Heart left ventricle (tissue), 16 donors: ENCODE data around the gene ANKRD39. TPM values are rescaled to one million over a fixed set of nuclear protein-coding genes. Genes with fewer than 3 reads are reported as not detected.

Source experiments
- ATAC-seq, 4 donors: fragments of 200-7000 bp; cut with Tn5 transposase; one replicate each; pipeline ENCODE4 v1.9.1; 2020 to 2022; ENCODE audit warnings: moderate library complexity in 4 of 4, mild to moderate bottlenecking in 3 of 4, moderate number of reproducible peaks in 1 of 4
- DNase-seq, 5 donors: peaks; one replicate each; pipeline ENCODE4 v3.0.0-alpha.2; 2020
- H3K27ac ChIP-seq, 12 donors: fragments of 200-600 bp; sonication (generic) in 4 of 12; one replicate each; pipeline versions ENCODE4 v1.5.0 to v1.8.0; 2016 to 2022; ENCODE audit warnings: mild to moderate bottlenecking in 2 of 12
- H3K27me3 ChIP-seq, 9 donors: fragments of 200-600 bp; sonication (generic) in 2 of 9; one replicate each; pipeline versions ENCODE4 v1.5.1 to v1.8.0; 2016 to 2022; ENCODE audit warnings: mild to moderate bottlenecking in 3 of 9
- H3K36me3 ChIP-seq, 9 donors: fragments of 200-600 bp; sonication (generic) in 2 of 9; one replicate each; pipeline versions ENCODE4 v1.5.0 to v1.8.0; 2018 to 2022; ENCODE audit warnings: mild to moderate bottlenecking in 2 of 9
- H3K4me1 ChIP-seq, 12 donors: fragments of 200-600 bp; sonication (generic) in 4 of 12; one replicate each; pipeline versions ENCODE4 v1.5.0 to v1.8.0; 2016 to 2022; ENCODE audit warnings: mild to moderate bottlenecking in 3 of 12
- H3K4me3 ChIP-seq, 12 donors: fragments of 200-600 bp; sonication (generic) in 4 of 12; one replicate each; pipeline versions ENCODE4 v1.5.0 to v1.8.0; 2017 to 2022; ENCODE audit warnings: mild to moderate bottlenecking in 9 of 12, moderate library complexity in 4 of 12
- H3K9me3 ChIP-seq, 12 donors: fragments of 200-600 bp; sonication (generic) in 4 of 12; one replicate each; pipeline versions ENCODE4 v1.5.0 to v1.8.0; 2016 to 2022; ENCODE audit warnings: mild to moderate bottlenecking in 1 of 12
- POLR2A ChIP-seq, 2 donors: fragments of 450-650 bp; IDR thresholded peaks; one replicate each; pipeline ENCODE4 v1.6.1; 2017; ENCODE audit warnings: antibody characterized with exemption in 2 of 2, mild to moderate bottlenecking in 2 of 2, moderate library complexity in 2 of 2
- whole genome bisulfite sequencing, 4 donors: extraction: QIAGEN DNeasy Blood & Tissue Kit in 2 of 4; methylation state at CpG; one replicate each; pipeline versions ENCODE4 v1.1.5 to v1.1.7; 2013 to 2018; 5-methylcytosine and 5-hydroxymethylcytosine counted together
- intact Hi-C, 10 donors: fragments of 100-400 bp; cut with DNase I; formaldehyde crosslinking; loops; one replicate each; pipeline versions ENCODE4 v1.11.1 to v1.14.2; 2022
- polyA plus RNA-seq, 2 donors: library from polyadenylated mRNA; stranded (reverse); fragments of 200-250 nt; gene quantifications; one replicate each; pipeline ENCODE4 v1.2.3, GENCODE V29; 2013
- total RNA-seq, 9 donors: library from RNA; depleted of rRNA in 2 of 9; stranded (reverse); fragments of >200 nt in 2 of 9; fragmentation: NEBNext Ultra II Directional in 3 of 9; extraction: Animal tissue kit (Norgen Biotek cat#: 25700) in 3 of 9; gene quantifications; one replicate each; pipeline versions ENCODE4 v1.1.0 to v1.2.4, GENCODE V29; 2016 to 2023
- TF ChIP-seq, protein P1 (sequence below), 12 donors: fragments of 200-600 bp; sonication (generic) in 4 of 12; IDR thresholded peaks; one replicate each; pipeline versions ENCODE4 v1.5.0 to v1.8.0; 2018 to 2022; ENCODE audit warnings: antibody characterized with exemption in 12 of 12, mild to moderate bottlenecking in 5 of 12
- donor health status: ischemic (EF 13 %, LVEDD 7.1; RV severe dilation, severe dysfunction).
- donor health status: healthy with polysubstance abuse.
- donor health status: DM: no; HTN: yes; CAD: no.
- donor health status: DM: no; HTN: no; CAD: no.
- donor health status: ischemic (EF 25% LVEDD 6.9; RV normal size, moderate dysfunction).
- donor health status: ischemic (EF 25% LVEDD 5.7; RV mildly dilated, moderate dysfunction).
- donor health status: healthy.
- donor health status: DM: yes; HTN: yes; CAD: no.
- donor health status: ischemic (EF 35%, LVEDD 5.7; RV mildly dilated, moderate dysfunction).
- donor health status: nonischemic (EF 11% LVEDD 7.7; RV severe dilation, severe dysfunction).
- donor health status: DM: yes; HTN: yes; CAD: no.
- donor health status: PGD.
- donor health status: ischemic (EF 29% LVEDD 5.4; RV normal size, mild dysfunction).
- donor health status: nonischemic (EF 23%, LVEDD 6.1; RV moderate dilation, normal function).

ANKRD39 gene
- total and polyA plus RNA-seq, 11 donors = 13.3 to 33.4 (median 17.5) TPM

- no peaks in the 10 kb centered on the region for H3K27me3 ChIP-seq
- no peak overlapping the region for H3K27ac ChIP-seq
- 84 to 93% (median 88%) methylated on average over 14 to 15 of the region's 15 CpGs for WGBS, 4 donors
- TF ChIP-seq, protein P1, sequence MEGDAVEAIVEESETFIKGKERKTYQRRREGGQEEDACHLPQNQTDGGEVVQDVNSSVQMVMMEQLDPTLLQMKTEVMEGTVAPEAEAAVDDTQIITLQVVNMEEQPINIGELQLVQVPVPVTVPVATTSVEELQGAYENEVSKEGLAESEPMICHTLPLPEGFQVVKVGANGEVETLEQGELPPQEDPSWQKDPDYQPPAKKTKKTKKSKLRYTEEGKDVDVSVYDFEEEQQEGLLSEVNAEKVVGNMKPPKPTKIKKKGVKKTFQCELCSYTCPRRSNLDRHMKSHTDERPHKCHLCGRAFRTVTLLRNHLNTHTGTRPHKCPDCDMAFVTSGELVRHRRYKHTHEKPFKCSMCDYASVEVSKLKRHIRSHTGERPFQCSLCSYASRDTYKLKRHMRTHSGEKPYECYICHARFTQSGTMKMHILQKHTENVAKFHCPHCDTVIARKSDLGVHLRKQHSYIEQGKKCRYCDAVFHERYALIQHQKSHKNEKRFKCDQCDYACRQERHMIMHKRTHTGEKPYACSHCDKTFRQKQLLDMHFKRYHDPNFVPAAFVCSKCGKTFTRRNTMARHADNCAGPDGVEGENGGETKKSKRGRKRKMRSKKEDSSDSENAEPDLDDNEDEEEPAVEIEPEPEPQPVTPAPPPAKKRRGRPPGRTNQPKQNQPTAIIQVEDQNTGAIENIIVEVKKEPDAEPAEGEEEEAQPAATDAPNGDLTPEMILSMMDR (IDR thresholded peaks at IDR 0.05) = no peak
- no peak for TF ChIP-seq POLR2A (IDR thresholded peaks at IDR 0.05)
- DNase-seq = no peak
- H3K9me3 ChIP-seq = no peaks in the 10 kb centered on the region
- H3K4me3 ChIP-seq = no peak overlapping the region
- H3K4me1 ChIP-seq = peaks cover 3 to 48% (median 29%) of the 10 kb centered on the region in 12 donors
- ATAC-seq = no peak
- intact Hi-C loops = no loop called here
- no peaks in the 10 kb centered on the region for H3K36me3 ChIP-seq
Measured at GRCh38 chr2:96877631-96878092, 19.8 kb upstream of the ANKRD39 start.

DNA sequence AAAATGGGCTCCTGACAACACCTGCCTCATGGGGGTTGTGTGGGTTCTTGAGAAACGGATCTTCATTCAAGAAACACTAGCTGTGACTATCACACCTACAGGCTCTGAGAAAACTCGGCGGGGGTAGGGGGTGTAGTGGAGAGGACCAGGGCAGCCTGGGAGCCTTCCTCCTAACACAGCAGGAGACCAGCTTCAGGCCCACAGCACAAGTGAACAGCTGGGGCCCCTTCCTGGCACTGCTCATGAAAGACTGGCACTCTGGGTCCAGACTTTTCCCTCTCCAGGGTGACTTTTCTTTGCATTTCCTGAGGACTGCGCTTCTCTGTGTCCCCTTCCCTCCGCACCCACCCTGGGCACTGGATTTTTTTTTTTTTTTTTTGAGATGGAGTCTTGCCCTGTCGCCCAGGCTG is 19.2 kb upstream of the ANKRD39 start:
- no peaks in the 10 kb centered on the region for H3K27me3 ChIP-seq
- DNase-seq (no peak), ATAC-seq (no peak)
- no peaks in the 10 kb centered on the region for H3K9me3 ChIP-seq
- H3K4me1 ChIP-seq = peaks cover 3 to 52% (median 32%) of the 10 kb centered on the region in 12 donors
- TF ChIP-seq, protein P1 (IDR thresholded peaks at IDR 0.05) = no peak
- no peak for TF ChIP-seq POLR2A (IDR thresholded peaks at IDR 0.05)
- no peak overlapping the region for H3K27ac ChIP-seq
- no peak overlapping the region for H3K4me3 ChIP-seq
- H3K36me3 ChIP-seq = no peaks in the 10 kb centered on the region
- WGBS, 4 donors = 77 to 91% (median 88%) methylated on average over 6 of the region's 6 CpGs
- intact Hi-C loops = no loop called here

GRCh38 chr2:96876269-96877041 is 18.6 kb upstream of the ANKRD39 start:
- 91 to 98% (median 93%) methylated on average over 14 to 16 of the region's 16 CpGs for WGBS, 4 donors
- TF ChIP-seq POLR2A (IDR thresholded peaks at IDR 0.05) = no peak
- TF ChIP-seq, protein P1 (IDR thresholded peaks at IDR 0.05) = no peak
- peaks cover 0 to 4% (median 0%) of the 10 kb centered on the region in 9 donors for H3K27me3 ChIP-seq
- peaks cover 3 to 46% (median 30%) of the 10 kb centered on the region in 12 donors for H3K4me1 ChIP-seq
- H3K36me3 ChIP-seq = no peaks in the 10 kb centered on the region
- no peak overlapping the region for H3K27ac ChIP-seq
- DNase-seq (peak in 1 of 5 donors; percentile 53), ATAC-seq (no peak)
- no peaks in the 10 kb centered on the region for H3K9me3 ChIP-seq
- intact Hi-C loops = no loop called here
- no peak overlapping the region for H3K4me3 ChIP-seq

DNA sequence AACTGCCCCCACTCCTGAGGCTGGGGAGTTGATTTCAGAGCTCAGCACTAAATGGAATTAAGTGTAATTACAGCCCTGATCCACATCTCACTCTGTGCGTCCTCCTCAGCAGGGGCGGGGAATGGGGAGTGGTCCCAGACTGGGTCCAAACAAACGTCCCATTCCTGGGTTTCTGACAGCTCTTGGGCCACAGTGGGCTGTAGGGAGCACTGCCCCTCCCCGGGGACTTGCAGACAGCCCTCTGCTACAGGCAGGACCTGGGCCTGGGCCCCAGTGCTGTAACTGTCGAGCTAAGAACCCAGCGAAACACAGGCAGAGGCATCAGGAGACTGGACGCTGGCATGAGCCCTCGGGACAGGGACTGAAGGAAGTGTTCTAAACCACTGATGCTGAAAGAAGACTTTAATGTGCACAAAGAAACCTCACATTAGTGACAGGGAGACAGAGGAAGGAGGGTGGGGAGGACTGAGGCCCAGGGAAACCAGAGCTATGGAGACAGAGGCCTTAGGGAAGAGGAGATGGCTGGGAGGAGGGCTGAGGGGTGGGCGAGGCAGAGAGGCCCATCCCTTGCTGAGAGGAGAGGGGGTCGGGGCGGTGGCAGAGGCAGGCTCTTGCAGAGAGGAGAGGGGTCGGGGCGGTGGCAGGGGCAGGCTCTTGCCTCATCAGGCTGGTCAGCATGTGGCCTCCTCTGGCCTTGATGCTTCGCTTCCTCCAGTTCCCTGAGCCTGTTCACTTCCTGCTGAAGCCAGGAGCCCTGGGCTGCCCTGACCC is 17.9 kb upstream of the ANKRD39 start:
- H3K4me3 ChIP-seq = no peak overlapping the region
- peaks cover 3 to 48% (median 28%) of the 10 kb centered on the region in 12 donors for H3K4me1 ChIP-seq
- WGBS, 4 donors = 78 to 86% (median 80%) methylated on average over 14 of the region's 14 CpGs
- no peaks in the 10 kb centered on the region for H3K9me3 ChIP-seq
- intact Hi-C loops = loop anchor here in 1 of 10 donors (2.0 kb wide), 1 partner anchor 31 kb away; no protein-coding TSS in a partner anchor
- peak overlapping the region in 4 of 12 donors; percentile 2 to 100 (median 90) for H3K27ac ChIP-seq
- H3K36me3 ChIP-seq = no peaks in the 10 kb centered on the region
- ATAC-seq = no peak
- H3K27me3 ChIP-seq = peaks cover 0 to 7% (median 0%) of the 10 kb centered on the region in 9 donors
- DNase-seq = no peak
- TF ChIP-seq POLR2A (IDR thresholded peaks at IDR 0.05) = no peak
- TF ChIP-seq, protein P1 (IDR thresholded peaks at IDR 0.05) = no peak
